Measurements from ENCODE around the gene RASGRF1. TPM values are rescaled to one million over a fixed set of nuclear protein-coding genes. Genes with fewer than 3 reads are reported as not detected.

RASGRF1 gene
- total RNA-seq, 3 donors from 2014 or later = 0.22 to 0.35 TPM; not detected in 1

- Histone ChIP-seq H3K4me3 (no peak overlapping the region), H3K4me1 (ENCODE audit: low read depth) (no peaks in the 10 kb centered on the region), H3K36me3 (ENCODE audit: low read depth) (no peaks in the 10 kb centered on the region), H3K9me3 (no peaks in the 10 kb centered on the region)
- ATAC-seq (no peak), DNase-seq (no peak)
- intact Hi-C loops (cut with DNase I, micrococcal nuclease) = no loop called here
- TF ChIP-seq CTCF (IDR thresholded peaks at IDR 0.05) = no peak
Measured at GRCh38 chr15:78921940-78922339, 168.6 kb downstream of the RASGRF1 start.

GRCh38 chr15:78921517-78921916 lies 169.1 kb downstream of the RASGRF1 start:
- DNase-seq = no peak
- no peak for TF ChIP-seq CTCF (IDR thresholded peaks at IDR 0.05)
- Histone ChIP-seq H3K4me1 (ENCODE audit: low read depth) (no peaks in the 10 kb centered on the region), H3K9me3 (no peaks in the 10 kb centered on the region), H3K36me3 (ENCODE audit: low read depth) (no peaks in the 10 kb centered on the region), H3K4me3 (no peak overlapping the region)
- no peak for ATAC-seq
- intact Hi-C loops (cut with DNase I, micrococcal nuclease) = no loop called here

GRCh38 chr15:78917888-78918287 lies 172.7 kb downstream of the RASGRF1 start:
- Histone ChIP-seq H3K4me3 (no peak overlapping the region), H3K9me3 (no peaks in the 10 kb centered on the region), H3K4me1 (ENCODE audit: low read depth) (no peaks in the 10 kb centered on the region), H3K36me3 (ENCODE audit: low read depth) (no peaks in the 10 kb centered on the region)
- no peak for ATAC-seq
- no peak for DNase-seq
- TF ChIP-seq CTCF (IDR thresholded peaks at IDR 0.05) = no peak
- intact Hi-C loops (cut with DNase I, micrococcal nuclease) = no loop called here

- intact Hi-C loops (cut with DNase I, micrococcal nuclease) = no loop called here
- Histone ChIP-seq H3K9me3 (no peaks in the 10 kb centered on the region), H3K4me3 (no peak overlapping the region), H3K4me1 (ENCODE audit: low read depth) (no peaks in the 10 kb centered on the region), H3K36me3 (ENCODE audit: low read depth) (no peaks in the 10 kb centered on the region)
- ATAC-seq = no peak
- no peak for TF ChIP-seq CTCF (IDR thresholded peaks at IDR 0.05)
- DNase-seq = no peak
Measured at GRCh38 chr15:78916088-78916487, 174.5 kb downstream of the RASGRF1 start.

GRCh38 chr15:78915341-78916087 lies 175.1 kb downstream of the RASGRF1 start:
- Histone ChIP-seq H3K36me3 (ENCODE audit: low read depth) (no peaks in the 10 kb centered on the region), H3K4me1 (ENCODE audit: low read depth) (no peaks in the 10 kb centered on the region)
- intact Hi-C loops (cut with DNase I, micrococcal nuclease) = no loop called here

More at GRCh38 chr15:78915341-78916087, 175.1 kb downstream of the RASGRF1 start:
- peak; percentile 55 for ATAC-seq
- TF ChIP-seq CTCF (IDR thresholded peaks at IDR 0.05) = no peak
- peak; percentile 32 to 62 (median 38) for DNase-seq
- H3K9me3 ChIP-seq = no peaks in the 10 kb centered on the region
- no peak overlapping the region for H3K4me3 ChIP-seq
